OCI-LY7 (cell line): ENCODE measurements around the gene EI24. TPM values are rescaled to one million over a fixed set of nuclear protein-coding genes. Genes with fewer than 3 reads are reported as not detected.

Experiments
- BruUV-seq: library from RNA; stranded (reverse); fragments of 400-500 nt; replicated peaks from 2 replicates; lab custom pipeline; 2021; lab: Mats Ljungman, UMichigan
- CTCF ChIA-PET: fragments of 300-600 bp; sonication (Branson Sonifier 250); formaldehyde crosslinking; loops from one replicate; lab custom pipeline; 2022; ENCODE audit warnings: antibody characterized with exemption; ENCODE audit not compliant: unreplicated experiment; lab: Charles Lee
- POLR2A ChIA-PET: fragments of 300-600 bp; sonication (Branson Sonifier 250); formaldehyde crosslinking; loops from one replicate; lab custom pipeline; 2022; ENCODE audit warnings: antibody characterized with exemption; lab: Charles Lee
- DNase-seq: peaks from one replicate; pipeline ENCODE4 v3.0.0-alpha.2; 2015; ENCODE audit warnings: low spot score
- H2AFZ ChIP-seq: fragments of 200-600 bp; sonication (generic), shearing (Covaris generic); 2 replicates; pipeline ENCODE4 v1.6.1; 2014; ENCODE audit warnings: mild to moderate bottlenecking, antibody characterized with exemption, low read length, moderate library complexity
- H3K27ac ChIP-seq: fragments of 200-600 bp; sonication (generic); 2 replicates; pipeline ENCODE4 v1.5.1; 2014; ENCODE audit warnings: mixed run types, low read depth, mild to moderate bottlenecking, moderate library complexity, low read length, inconsistent platforms; ENCODE audit not compliant: poor library complexity, severe bottlenecking
- H3K36me3 ChIP-seq: fragments of 200-600 bp; sonication (generic); 2 replicates; pipeline ENCODE4 v1.6.1; 2014; ENCODE audit warnings: mild to moderate bottlenecking, antibody characterized with exemption, low read length, moderate library complexity, mixed read lengths; ENCODE audit not compliant: insufficient read depth
- H3K4me1 ChIP-seq: fragments of 200-600 bp; sonication (generic); 2 replicates; pipeline ENCODE4 v1.5.1; 2014; ENCODE audit warnings: mild to moderate bottlenecking, low read length; ENCODE audit not compliant: insufficient read depth, poor library complexity, severe bottlenecking
- H3K4me2 ChIP-seq: fragments of 200-600 bp; sonication (generic); 2 replicates; pipeline ENCODE4 v1.6.1; 2014; ENCODE audit warnings: mild to moderate bottlenecking, low read length
- H3K4me3 ChIP-seq: fragments of 200-600 bp; sonication (generic); 2 replicates; pipeline ENCODE4 v1.5.1; 2014; ENCODE audit warnings: mild to moderate bottlenecking, low read depth, low read length; ENCODE audit not compliant: poor library complexity, severe bottlenecking
- H3K79me2 ChIP-seq: fragments of 200-600 bp; sonication (generic); 2 replicates; pipeline ENCODE4 v1.6.1; 2016; ENCODE audit warnings: low read depth, mild to moderate bottlenecking, low read length, moderate library complexity, mixed read lengths; ENCODE audit not compliant: insufficient read depth
- H3K9me2 ChIP-seq: fragments of 200-600 bp; sonication (generic); 2 replicates; pipeline ENCODE4 v1.6.1; 2016; ENCODE audit warnings: mild to moderate bottlenecking, low read length, mixed read lengths; ENCODE audit not compliant: insufficient read depth
- H3K9me3 ChIP-seq: fragments of 200-600 bp; sonication (generic); 2 replicates; pipeline ENCODE4 v1.6.1; 2014; ENCODE audit warnings: mild to moderate bottlenecking, mixed run types, low read length, mixed read lengths
- H4K20me1 ChIP-seq: fragments of 200-600 bp; sonication (generic); 2 replicates; pipeline ENCODE4 v1.6.1; 2014; ENCODE audit warnings: mild to moderate bottlenecking, antibody characterized with exemption, low read length, moderate library complexity, mixed read lengths; ENCODE audit not compliant: insufficient read depth
- EZH2phosphoT487 ChIP-seq: fragments of 200-600 bp; sonication (generic); IDR thresholded peaks from 2 replicates; pipeline ENCODE4 v1.6.1; 2018; ENCODE audit warnings: low read depth, borderline replicate concordance, mild to moderate bottlenecking, mixed run types, antibody characterized with exemption, low read length, moderate library complexity, mixed read lengths
- intact Hi-C: fragments of 100-400 bp; cut with micrococcal nuclease; formaldehyde crosslinking; loops from one replicate; pipeline ENCODE4 v1.10.0; 2022; ENCODE audit not compliant: unreplicated experiment
- total RNA-seq, 2 experiments: library from RNA; depleted of rRNA in 1 of 2; stranded (reverse); fragments of >200 nt in 1 of 2; shearing (Covaris generic) in 1 of 2; gene quantifications; 2 replicates each; pipeline ENCODE4 v1.2.3, GENCODE V29; 2014 to 2022
- TF ChIP-seq, protein P1 (sequence below): fragments of 200-600 bp; sonication (generic); conservative IDR thresholded peaks from 2 replicates; pipeline ENCODE4 v1.5.1; 2014; ENCODE audit warnings: mild to moderate bottlenecking, antibody characterized with exemption, low read length, moderate library complexity, mixed read lengths

EI24 gene
- total RNA-seq, 2 experiments from 2014 or later, result 66.8 to 77.2 TPM

DNA sequence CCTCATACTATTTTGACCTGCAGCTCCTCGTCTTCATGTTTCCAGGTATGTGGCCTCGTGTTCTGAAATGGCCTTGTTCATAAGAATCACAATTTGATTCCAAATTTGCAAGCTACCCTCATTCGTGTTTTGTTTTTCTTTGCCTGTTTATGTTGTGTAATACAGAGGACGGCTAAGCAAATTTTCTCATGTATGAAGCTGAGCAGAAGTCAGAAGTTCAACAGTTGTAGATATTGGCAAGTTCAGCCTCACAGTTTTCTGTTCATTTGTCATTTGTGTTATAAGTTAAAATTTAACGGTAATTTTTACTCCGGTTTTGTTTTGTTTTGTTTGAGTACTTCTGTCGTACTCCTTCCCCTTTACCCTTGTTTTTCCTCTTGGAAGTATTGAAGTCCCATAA, 40.3 kb downstream of the EI24 start:
- Histone ChIP-seq H3K36me3 (peaks cover 100% of the 10 kb centered on the region), H3K79me2 (peaks cover 6% of the 10 kb centered on the region), H4K20me1 (no peaks in the 10 kb centered on the region), H3K27ac (no peak overlapping the region), H3K9me2 (no peaks in the 10 kb centered on the region), H3K9me3 (no peaks in the 10 kb centered on the region), H2AFZ (no peak overlapping the region), H3K4me3 (no peak overlapping the region), H3K4me2 (no peak overlapping the region), H3K4me1 (no peaks in the 10 kb centered on the region)
- BruUV-seq, result TSS peak; percentile 28
- CTCF ChIA-PET, result no interaction called here
- no peak for TF ChIP-seq EZH2phosphoT487
- TF ChIP-seq, protein P1, sequence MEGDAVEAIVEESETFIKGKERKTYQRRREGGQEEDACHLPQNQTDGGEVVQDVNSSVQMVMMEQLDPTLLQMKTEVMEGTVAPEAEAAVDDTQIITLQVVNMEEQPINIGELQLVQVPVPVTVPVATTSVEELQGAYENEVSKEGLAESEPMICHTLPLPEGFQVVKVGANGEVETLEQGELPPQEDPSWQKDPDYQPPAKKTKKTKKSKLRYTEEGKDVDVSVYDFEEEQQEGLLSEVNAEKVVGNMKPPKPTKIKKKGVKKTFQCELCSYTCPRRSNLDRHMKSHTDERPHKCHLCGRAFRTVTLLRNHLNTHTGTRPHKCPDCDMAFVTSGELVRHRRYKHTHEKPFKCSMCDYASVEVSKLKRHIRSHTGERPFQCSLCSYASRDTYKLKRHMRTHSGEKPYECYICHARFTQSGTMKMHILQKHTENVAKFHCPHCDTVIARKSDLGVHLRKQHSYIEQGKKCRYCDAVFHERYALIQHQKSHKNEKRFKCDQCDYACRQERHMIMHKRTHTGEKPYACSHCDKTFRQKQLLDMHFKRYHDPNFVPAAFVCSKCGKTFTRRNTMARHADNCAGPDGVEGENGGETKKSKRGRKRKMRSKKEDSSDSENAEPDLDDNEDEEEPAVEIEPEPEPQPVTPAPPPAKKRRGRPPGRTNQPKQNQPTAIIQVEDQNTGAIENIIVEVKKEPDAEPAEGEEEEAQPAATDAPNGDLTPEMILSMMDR, result no peak
- POLR2A ChIA-PET, result no interaction called here
- no peak for DNase-seq
- intact Hi-C loops, result loop anchor here (5.0 kb wide), 1 partner anchor 43 kb away; no protein-coding TSS in a partner anchor

DNA sequence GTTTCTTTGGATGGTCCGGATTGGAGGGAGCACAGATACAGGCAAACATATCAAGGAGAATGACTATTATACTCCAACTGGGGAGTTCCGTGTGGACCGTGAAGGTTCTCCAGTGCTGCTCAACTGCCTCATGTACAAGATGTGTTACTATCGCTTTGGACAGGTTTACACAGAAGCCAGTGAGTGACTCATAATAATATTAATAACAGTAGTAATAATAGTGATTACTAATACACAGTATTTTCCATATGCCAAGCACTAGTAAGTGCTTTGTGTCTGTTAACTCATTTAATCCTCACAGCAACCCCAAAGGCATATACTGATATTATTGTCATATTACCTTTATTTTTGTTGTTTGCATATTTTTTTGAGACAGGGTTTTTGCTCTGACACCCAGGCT, 49.1 kb downstream of the EI24 start:
- Histone ChIP-seq H2AFZ (no peak overlapping the region), H3K36me3 (peaks cover 97% of the 10 kb centered on the region), H3K4me3 (no peak overlapping the region), H3K79me2 (peaks cover 6% of the 10 kb centered on the region), H3K4me1 (no peaks in the 10 kb centered on the region), H3K4me2 (no peak overlapping the region), H3K27ac (no peak overlapping the region), H3K9me2 (no peaks in the 10 kb centered on the region), H4K20me1 (no peaks in the 10 kb centered on the region), H3K9me3 (no peaks in the 10 kb centered on the region)
- CTCF ChIA-PET, result no interaction called here
- TF ChIP-seq, protein P1, result no peak
- TF ChIP-seq EZH2phosphoT487, result no peak
- BruUV-seq, result no TSS peak
- DNase-seq, result no peak
- intact Hi-C loops, result loop anchor here (10.0 kb wide), 1 partner anchor 646 kb away; the partner anchor contains the start of genes FOXRED1 and SRPRA
- POLR2A ChIA-PET, result interaction anchor here (1.0 to 5.7 kb wide), 2 partner anchors 25 kb away, joined by 7 to 34 read pairs; partner anchors contain the start of gene STT3A

DNA sequence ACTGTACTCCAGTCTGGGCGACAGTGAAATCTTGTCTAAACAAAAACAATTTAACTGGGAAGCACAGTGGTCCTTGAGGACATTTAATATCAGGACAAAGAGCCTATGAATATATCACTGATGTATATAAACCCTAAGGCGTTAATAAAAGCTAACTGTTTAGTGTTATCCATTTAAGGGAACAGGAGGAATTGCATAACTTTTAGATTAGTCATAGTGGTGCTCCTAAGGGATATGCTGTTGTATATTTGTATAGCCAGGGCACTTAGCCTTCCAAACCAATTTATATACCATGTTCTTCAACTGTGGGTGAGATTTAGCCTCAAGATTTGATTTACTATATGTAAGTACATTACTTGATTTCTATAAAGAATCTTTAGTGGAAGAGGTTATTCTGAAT, 52.7 kb downstream of the EI24 start:
- H2AFZ ChIP-seq, result no peak overlapping the region
- ChIA-PET CTCF (interaction anchor here (0.6 kb wide), 1 partner anchor 266 kb away, joined by 3 read pairs; no protein-coding TSS in a partner anchor), POLR2A (interaction anchor here (0.6 to 5.7 kb wide), 3 partner anchors 9 to 597 kb away, joined by 3 to 34 read pairs (median 6); partner anchors contain the start of gene STT3A)
- H3K4me1 ChIP-seq, result peaks cover 8% of the 10 kb centered on the region
- BruUV-seq, result no TSS peak
- intact Hi-C loops, result loop anchor here (2.0 kb wide), 1 partner anchor 17 kb away; no protein-coding TSS in a partner anchor
- H3K4me2 ChIP-seq, result no peak overlapping the region
- peaks cover 81% of the 10 kb centered on the region for H3K36me3 ChIP-seq
- H3K27ac ChIP-seq, result no peak overlapping the region
- peaks cover 19% of the 10 kb centered on the region for H3K79me2 ChIP-seq
- H3K9me3 ChIP-seq, result no peaks in the 10 kb centered on the region
- TF ChIP-seq EZH2phosphoT487, result no peak
- TF ChIP-seq, protein P1, result no peak
- DNase-seq, result no peak
- H3K4me3 ChIP-seq, result no peak overlapping the region
- peaks cover 5% of the 10 kb centered on the region; the same call in 1 of the 2 replicates for H4K20me1 ChIP-seq
- H3K9me2 ChIP-seq, result no peaks in the 10 kb centered on the region
